OCI-LY7 (cell line): ENCODE results near the gene ACCSL. TPM values are rescaled to one million over a fixed set of nuclear protein-coding genes. Genes with fewer than 3 reads are reported as not detected.

Source experiments
- BruUV-seq: library from RNA; stranded (reverse); fragments of 400-500 nt; replicated peaks from 2 replicates; lab custom pipeline; 2021; lab: Mats Ljungman, UMichigan
- CTCF ChIA-PET: fragments of 300-600 bp; sonication (Branson Sonifier 250); formaldehyde crosslinking; loops from one replicate; lab custom pipeline; 2022; ENCODE audit warnings: antibody characterized with exemption; ENCODE audit not compliant: unreplicated experiment; lab: Charles Lee
- POLR2A ChIA-PET: fragments of 300-600 bp; sonication (Branson Sonifier 250); formaldehyde crosslinking; loops from one replicate; lab custom pipeline; 2022; ENCODE audit warnings: antibody characterized with exemption; lab: Charles Lee
- DNase-seq: peaks from one replicate; pipeline ENCODE4 v3.0.0-alpha.2; 2015; ENCODE audit warnings: low spot score
- H2AFZ ChIP-seq: fragments of 200-600 bp; sonication (generic), shearing (Covaris generic); 2 replicates; pipeline ENCODE4 v1.6.1; 2014; ENCODE audit warnings: mild to moderate bottlenecking, antibody characterized with exemption, low read length, moderate library complexity
- H3K27ac ChIP-seq: fragments of 200-600 bp; sonication (generic); 2 replicates; pipeline ENCODE4 v1.5.1; 2014; ENCODE audit warnings: mixed run types, low read depth, mild to moderate bottlenecking, moderate library complexity, low read length, inconsistent platforms; ENCODE audit not compliant: poor library complexity, severe bottlenecking
- H3K36me3 ChIP-seq: fragments of 200-600 bp; sonication (generic); 2 replicates; pipeline ENCODE4 v1.6.1; 2014; ENCODE audit warnings: mild to moderate bottlenecking, antibody characterized with exemption, low read length, moderate library complexity, mixed read lengths; ENCODE audit not compliant: insufficient read depth
- H3K4me1 ChIP-seq: fragments of 200-600 bp; sonication (generic); 2 replicates; pipeline ENCODE4 v1.5.1; 2014; ENCODE audit warnings: mild to moderate bottlenecking, low read length; ENCODE audit not compliant: insufficient read depth, poor library complexity, severe bottlenecking
- H3K4me2 ChIP-seq: fragments of 200-600 bp; sonication (generic); 2 replicates; pipeline ENCODE4 v1.6.1; 2014; ENCODE audit warnings: mild to moderate bottlenecking, low read length
- H3K4me3 ChIP-seq: fragments of 200-600 bp; sonication (generic); 2 replicates; pipeline ENCODE4 v1.5.1; 2014; ENCODE audit warnings: mild to moderate bottlenecking, low read depth, low read length; ENCODE audit not compliant: poor library complexity, severe bottlenecking
- H3K79me2 ChIP-seq: fragments of 200-600 bp; sonication (generic); 2 replicates; pipeline ENCODE4 v1.6.1; 2016; ENCODE audit warnings: low read depth, mild to moderate bottlenecking, low read length, moderate library complexity, mixed read lengths; ENCODE audit not compliant: insufficient read depth
- H3K9me2 ChIP-seq: fragments of 200-600 bp; sonication (generic); 2 replicates; pipeline ENCODE4 v1.6.1; 2016; ENCODE audit warnings: mild to moderate bottlenecking, low read length, mixed read lengths; ENCODE audit not compliant: insufficient read depth
- H3K9me3 ChIP-seq: fragments of 200-600 bp; sonication (generic); 2 replicates; pipeline ENCODE4 v1.6.1; 2014; ENCODE audit warnings: mild to moderate bottlenecking, mixed run types, low read length, mixed read lengths
- H4K20me1 ChIP-seq: fragments of 200-600 bp; sonication (generic); 2 replicates; pipeline ENCODE4 v1.6.1; 2014; ENCODE audit warnings: mild to moderate bottlenecking, antibody characterized with exemption, low read length, moderate library complexity, mixed read lengths; ENCODE audit not compliant: insufficient read depth
- EZH2phosphoT487 ChIP-seq: fragments of 200-600 bp; sonication (generic); IDR thresholded peaks from 2 replicates; pipeline ENCODE4 v1.6.1; 2018; ENCODE audit warnings: low read depth, borderline replicate concordance, mild to moderate bottlenecking, mixed run types, antibody characterized with exemption, low read length, moderate library complexity, mixed read lengths
- intact Hi-C: fragments of 100-400 bp; cut with micrococcal nuclease; formaldehyde crosslinking; loops from one replicate; pipeline ENCODE4 v1.10.0; 2022; ENCODE audit not compliant: unreplicated experiment
- total RNA-seq, 2 experiments: library from RNA; depleted of rRNA in 1 of 2; stranded (reverse); fragments of >200 nt in 1 of 2; shearing (Covaris generic) in 1 of 2; gene quantifications; 2 replicates each; pipeline ENCODE4 v1.2.3, GENCODE V29; 2014 to 2022
- TF ChIP-seq, protein P1 (sequence below): fragments of 200-600 bp; sonication (generic); conservative IDR thresholded peaks from 2 replicates; pipeline ENCODE4 v1.5.1; 2014; ENCODE audit warnings: mild to moderate bottlenecking, antibody characterized with exemption, low read length, moderate library complexity, mixed read lengths

Gene ACCSL
- total RNA-seq, 2 experiments from 2014 or later = not detected

DNA sequence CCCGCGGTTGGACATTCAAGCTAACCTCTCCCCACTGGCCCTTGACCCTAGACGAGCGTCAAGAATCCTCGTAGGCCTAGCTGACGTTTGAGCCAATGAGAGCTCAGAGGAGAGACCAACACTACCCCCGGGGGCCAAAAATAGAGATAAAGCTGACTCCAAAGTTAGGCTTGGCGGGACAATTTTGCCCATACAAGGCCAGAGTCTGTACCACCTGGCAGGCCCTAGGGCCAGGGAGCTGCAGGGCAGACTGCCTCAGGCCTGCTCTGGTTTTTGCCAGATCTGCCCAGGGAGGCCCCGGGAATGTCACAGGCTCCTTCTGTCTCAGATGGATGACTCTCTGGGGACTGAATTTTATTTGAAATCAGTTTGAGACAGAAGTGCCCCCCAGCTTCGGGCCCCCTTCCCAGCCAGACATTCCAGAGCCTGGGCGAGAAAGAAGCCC is 40.8 kb upstream of the ACCSL start:
- intact Hi-C loops = no loop called here
- Histone ChIP-seq H3K9me3 (no peaks in the 10 kb centered on the region), H3K4me2 (no peak overlapping the region), H3K36me3 (no peaks in the 10 kb centered on the region), H3K4me1 (peaks cover 4% of the 10 kb centered on the region), H3K9me2 (no peaks in the 10 kb centered on the region), H4K20me1 (no peaks in the 10 kb centered on the region), H3K4me3 (no peak overlapping the region), H3K27ac (no peak overlapping the region), H3K79me2 (no peaks in the 10 kb centered on the region), H2AFZ (no peak overlapping the region)
- DNase-seq = no peak
- no TSS peak for BruUV-seq
- ChIA-PET POLR2A (no interaction called here), CTCF (no interaction called here)
- TF ChIP-seq, protein P1, sequence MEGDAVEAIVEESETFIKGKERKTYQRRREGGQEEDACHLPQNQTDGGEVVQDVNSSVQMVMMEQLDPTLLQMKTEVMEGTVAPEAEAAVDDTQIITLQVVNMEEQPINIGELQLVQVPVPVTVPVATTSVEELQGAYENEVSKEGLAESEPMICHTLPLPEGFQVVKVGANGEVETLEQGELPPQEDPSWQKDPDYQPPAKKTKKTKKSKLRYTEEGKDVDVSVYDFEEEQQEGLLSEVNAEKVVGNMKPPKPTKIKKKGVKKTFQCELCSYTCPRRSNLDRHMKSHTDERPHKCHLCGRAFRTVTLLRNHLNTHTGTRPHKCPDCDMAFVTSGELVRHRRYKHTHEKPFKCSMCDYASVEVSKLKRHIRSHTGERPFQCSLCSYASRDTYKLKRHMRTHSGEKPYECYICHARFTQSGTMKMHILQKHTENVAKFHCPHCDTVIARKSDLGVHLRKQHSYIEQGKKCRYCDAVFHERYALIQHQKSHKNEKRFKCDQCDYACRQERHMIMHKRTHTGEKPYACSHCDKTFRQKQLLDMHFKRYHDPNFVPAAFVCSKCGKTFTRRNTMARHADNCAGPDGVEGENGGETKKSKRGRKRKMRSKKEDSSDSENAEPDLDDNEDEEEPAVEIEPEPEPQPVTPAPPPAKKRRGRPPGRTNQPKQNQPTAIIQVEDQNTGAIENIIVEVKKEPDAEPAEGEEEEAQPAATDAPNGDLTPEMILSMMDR = no peak
- no peak for TF ChIP-seq EZH2phosphoT487

- intact Hi-C loops = no loop called here
- Histone ChIP-seq H2AFZ (no peak overlapping the region), H4K20me1 (no peaks in the 10 kb centered on the region), H3K27ac (no peak overlapping the region), H3K9me2 (no peaks in the 10 kb centered on the region), H3K79me2 (no peaks in the 10 kb centered on the region), H3K4me3 (no peak overlapping the region), H3K9me3 (no peaks in the 10 kb centered on the region), H3K4me2 (no peak overlapping the region), H3K4me1 (peaks cover 4% of the 10 kb centered on the region), H3K36me3 (no peaks in the 10 kb centered on the region)
- ChIA-PET POLR2A (no interaction called here), CTCF (no interaction called here)
- TF ChIP-seq, protein P1 = no peak
- no peak for TF ChIP-seq EZH2phosphoT487
- DNase-seq = no peak
- BruUV-seq = no TSS peak
These were observed 40.2 kb upstream of the ACCSL start for GRCh38 chr11:44007481-44008087.

- H3K4me1 ChIP-seq = peaks cover 4% of the 10 kb centered on the region
These were observed 39.7 kb upstream of the ACCSL start for GRCh38 chr11:44008088-44008501.

More at GRCh38 chr11:44008088-44008501, 39.7 kb upstream of the ACCSL start:
- ChIA-PET POLR2A (no interaction called here), CTCF (no interaction called here)
- Histone ChIP-seq H3K4me2 (no peak overlapping the region), H2AFZ (no peak overlapping the region), H3K9me3 (no peaks in the 10 kb centered on the region), H3K79me2 (no peaks in the 10 kb centered on the region), H3K27ac (no peak overlapping the region), H3K36me3 (no peaks in the 10 kb centered on the region), H3K9me2 (no peaks in the 10 kb centered on the region), H4K20me1 (no peaks in the 10 kb centered on the region), H3K4me3 (no peak overlapping the region)
- BruUV-seq = no TSS peak
- DNase-seq = no peak
- TF ChIP-seq, protein P1 = no peak
- TF ChIP-seq EZH2phosphoT487 = no peak
- intact Hi-C loops = no loop called here
